Neutrophil (primary cell): ENCODE measurements around the gene CSRNP3.

Experiments used
- H3K27ac ChIP-seq: fragments of 200-600 bp; sonication (generic); 2 replicates; pipeline ENCODE4 v1.5.1; 2016; ENCODE audit warnings: mild to moderate bottlenecking, moderate library complexity
- H3K27me3 ChIP-seq: fragments of 200-600 bp; sonication (generic); 2 replicates; pipeline ENCODE4 v1.6.0; 2016; ENCODE audit warnings: mild to moderate bottlenecking
- H3K36me3 ChIP-seq: fragments of 200-600 bp; sonication (generic); 2 replicates; pipeline ENCODE4 v1.5.1; 2017
- H3K4me1 ChIP-seq, 2 experiments: fragments of 200-600 bp in 1 of 2; sonication (generic) in 1 of 2; 1 replicate in 1 of 2; 2 replicates in 1 of 2; pipeline versions ENCODE4 v1.5.1 to v1.6.1; 2013 to 2016; ENCODE audit warnings: low read depth in 1 of 2, low read length in 1 of 2, mild to moderate bottlenecking in 1 of 2, moderate library complexity in 1 of 2; ENCODE audit not compliant: control insufficient read depth in 1 of 2, insufficient read depth in 1 of 2
- H3K4me3 ChIP-seq, 2 experiments: fragments of 200-600 bp in 1 of 2; sonication (generic) in 1 of 2; 1 replicate in 1 of 2; 2 replicates in 1 of 2; pipeline ENCODE4 v1.5.1; 2013 to 2016; ENCODE audit warnings: low read depth in 1 of 2, low read length in 1 of 2, mild to moderate bottlenecking in 1 of 2, moderate library complexity in 1 of 2
- H3K9me3 ChIP-seq: fragments of 200-600 bp; sonication (generic); 2 replicates; pipeline ENCODE4 v1.5.1; 2016
- CTCF ChIP-seq: fragments of 200-600 bp; sonication (generic); IDR thresholded peaks from 2 replicates; pipeline ENCODE4 v1.5.1; 2016; ENCODE audit warnings: antibody characterized with exemption

The CSRNP3 gene

DNA sequence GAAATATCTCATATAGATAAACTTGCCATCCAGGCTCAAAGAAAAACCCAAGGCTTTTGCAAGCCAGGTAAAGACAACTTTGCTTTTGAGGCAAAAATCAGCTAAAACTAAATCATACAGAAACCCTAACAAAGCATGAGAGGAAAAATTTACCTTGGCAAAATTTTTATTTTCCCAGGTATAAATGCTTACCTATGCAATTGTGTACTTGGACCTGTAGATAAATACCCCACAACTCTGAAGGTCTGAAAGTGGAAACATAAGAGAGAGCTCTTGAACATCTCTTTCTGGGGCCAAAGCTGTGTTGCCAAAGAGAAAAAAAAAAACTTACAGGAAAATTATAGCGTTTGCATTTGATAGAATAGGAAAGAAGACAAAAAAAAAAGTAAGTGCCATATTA lies 14.6 kb upstream of the CSRNP3 start:
- Histone ChIP-seq H3K36me3 (no peaks in the 10 kb centered on the region), H3K9me3 (no peaks in the 10 kb centered on the region), H3K27me3 (no peaks in the 10 kb centered on the region), H3K4me3 (no peak overlapping the region), H3K27ac (no peak overlapping the region), H3K4me1 (no peaks in the 10 kb centered on the region)
- no peak for TF ChIP-seq CTCF

DNA sequence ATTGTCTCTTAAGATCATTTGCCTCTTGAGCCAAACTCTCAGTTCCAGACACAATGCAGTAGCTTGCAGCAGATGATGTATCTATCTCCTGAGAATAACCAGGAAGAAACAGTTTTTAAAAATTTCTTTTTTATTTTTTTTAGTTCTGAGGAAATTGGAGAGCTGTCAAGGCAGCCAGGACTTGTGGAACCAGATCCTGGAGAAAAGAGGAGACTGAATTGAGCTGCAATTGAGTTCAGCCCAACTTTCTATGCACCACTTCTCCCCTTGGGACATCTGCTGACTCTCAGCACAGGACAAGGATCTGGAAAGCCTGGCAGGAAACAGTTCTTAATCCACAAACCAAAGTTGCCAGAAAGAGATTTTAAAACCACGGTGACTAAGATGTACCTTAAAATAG lies 13.5 kb upstream of the CSRNP3 start:
- H3K36me3 ChIP-seq: no peaks in the 10 kb centered on the region
- H3K9me3 ChIP-seq: no peaks in the 10 kb centered on the region
- H3K4me1 ChIP-seq: no peaks in the 10 kb centered on the region
- no peak overlapping the region for H3K4me3 ChIP-seq
- H3K27ac ChIP-seq: no peak overlapping the region
- no peak for TF ChIP-seq CTCF
- H3K27me3 ChIP-seq: no peaks in the 10 kb centered on the region

GRCh38 chr2:165462443-165462842 lies 7.1 kb upstream of the CSRNP3 start:
- Histone ChIP-seq H3K4me1 (no peaks in the 10 kb centered on the region), H3K27ac (no peak overlapping the region), H3K36me3 (no peaks in the 10 kb centered on the region), H3K4me3 (no peak overlapping the region), H3K9me3 (no peaks in the 10 kb centered on the region), H3K27me3 (no peaks in the 10 kb centered on the region)
- TF ChIP-seq CTCF: no peak

DNA sequence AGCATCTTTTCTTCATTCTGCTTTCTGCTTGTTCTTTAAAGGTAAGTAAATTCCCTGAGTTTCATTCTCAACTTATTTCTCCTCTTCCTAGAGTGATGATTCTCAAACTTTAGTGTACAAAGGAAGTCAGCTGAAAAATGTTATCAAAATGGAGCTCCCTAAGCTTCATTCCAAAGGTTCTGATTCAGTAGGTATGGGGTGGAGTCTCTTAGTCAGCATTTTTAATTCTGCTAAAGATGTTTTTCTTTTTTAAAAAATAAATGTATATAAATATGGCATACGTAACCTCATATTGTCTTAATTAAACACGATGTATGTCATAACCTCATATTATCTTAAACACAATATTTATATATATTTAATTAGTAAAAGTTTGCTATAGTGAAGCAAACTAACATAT lies 3.1 kb upstream of the CSRNP3 start:
- Histone ChIP-seq H3K9me3 (no peaks in the 10 kb centered on the region), H3K4me3 (no peak overlapping the region), H3K27ac (no peak overlapping the region), H3K36me3 (no peaks in the 10 kb centered on the region), H3K4me1 (no peaks in the 10 kb centered on the region), H3K27me3 (peaks cover 15% of the 10 kb centered on the region)
- no peak for TF ChIP-seq CTCF

GRCh38 chr2:165467921-165468320 lies 1.6 kb upstream of the CSRNP3 start:
- Histone ChIP-seq H3K9me3 (no peaks in the 10 kb centered on the region), H3K4me3 (no peak overlapping the region)
- no peak for TF ChIP-seq CTCF

GRCh38 chr2:165470361-165470760 lies 863 bp downstream of the CSRNP3 start:
- Histone ChIP-seq H3K27ac (no peak overlapping the region), H3K36me3 (no peaks in the 10 kb centered on the region), H3K4me1 (no peaks in the 10 kb centered on the region), H3K9me3 (no peaks in the 10 kb centered on the region), H3K27me3 (peaks cover 15% of the 10 kb centered on the region), H3K4me3 (no peak overlapping the region)
- no peak for TF ChIP-seq CTCF

More at GRCh38 chr2:165467921-165468320, 1.6 kb upstream of the CSRNP3 start:
- H3K36me3 ChIP-seq: no peaks in the 10 kb centered on the region
- no peaks in the 10 kb centered on the region for H3K4me1 ChIP-seq
- H3K27ac ChIP-seq: no peak overlapping the region
- peaks cover 15% of the 10 kb centered on the region for H3K27me3 ChIP-seq
